Epithelial cell of prostate (primary cell): ENCODE results near the gene SNW1.

Experiments used
- DNase-seq: peaks from one replicate; pipeline ENCODE4 v3.0.0-alpha.2; 2011; ENCODE audit warnings: low read depth, low spot score
- H3K27ac ChIP-seq: fragments of 450-650 bp; 2 replicates; pipeline ENCODE4 v1.5.1; 2017; ENCODE audit warnings: mild to moderate bottlenecking

The SNW1 gene

GRCh38 chr14:77674931-77675330 lies 86.0 kb downstream of the SNW1 start:
- DNase-seq, result no peak

GRCh38 chr14:77673193-77673592 lies 87.8 kb downstream of the SNW1 start:
- DNase-seq, result no peak
- no peak overlapping the region for H3K27ac ChIP-seq

More at GRCh38 chr14:77674931-77675330, 86.0 kb downstream of the SNW1 start:
- H3K27ac ChIP-seq, result no peak overlapping the region
